ENCODE data around the gene LRG1.

LRG1 gene

DNA sequence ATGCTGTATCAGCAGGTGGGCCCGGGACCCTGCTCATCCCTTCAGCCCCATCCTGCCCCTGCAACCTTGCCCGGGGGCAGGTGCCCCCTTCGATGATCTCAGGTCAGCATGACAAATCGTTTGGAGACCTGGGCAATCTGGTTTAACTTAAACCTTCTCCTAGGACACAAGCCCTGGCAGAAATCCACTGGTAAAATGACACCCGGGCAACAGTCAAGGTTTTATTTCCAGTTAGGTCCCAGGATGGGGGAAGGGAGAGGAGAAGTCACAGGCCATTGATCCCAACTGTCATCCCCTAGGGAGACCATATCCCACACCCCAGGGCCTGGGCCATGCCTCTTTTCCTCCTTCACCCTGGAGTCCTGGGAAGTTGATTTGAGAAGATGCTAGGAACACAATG, 3.0 kb downstream of the LRG1 start:
- DNase-seq (ENCODE audit: extremely low read depth, low read depth): no peak
- TF ChIP-seq, protein P1, sequence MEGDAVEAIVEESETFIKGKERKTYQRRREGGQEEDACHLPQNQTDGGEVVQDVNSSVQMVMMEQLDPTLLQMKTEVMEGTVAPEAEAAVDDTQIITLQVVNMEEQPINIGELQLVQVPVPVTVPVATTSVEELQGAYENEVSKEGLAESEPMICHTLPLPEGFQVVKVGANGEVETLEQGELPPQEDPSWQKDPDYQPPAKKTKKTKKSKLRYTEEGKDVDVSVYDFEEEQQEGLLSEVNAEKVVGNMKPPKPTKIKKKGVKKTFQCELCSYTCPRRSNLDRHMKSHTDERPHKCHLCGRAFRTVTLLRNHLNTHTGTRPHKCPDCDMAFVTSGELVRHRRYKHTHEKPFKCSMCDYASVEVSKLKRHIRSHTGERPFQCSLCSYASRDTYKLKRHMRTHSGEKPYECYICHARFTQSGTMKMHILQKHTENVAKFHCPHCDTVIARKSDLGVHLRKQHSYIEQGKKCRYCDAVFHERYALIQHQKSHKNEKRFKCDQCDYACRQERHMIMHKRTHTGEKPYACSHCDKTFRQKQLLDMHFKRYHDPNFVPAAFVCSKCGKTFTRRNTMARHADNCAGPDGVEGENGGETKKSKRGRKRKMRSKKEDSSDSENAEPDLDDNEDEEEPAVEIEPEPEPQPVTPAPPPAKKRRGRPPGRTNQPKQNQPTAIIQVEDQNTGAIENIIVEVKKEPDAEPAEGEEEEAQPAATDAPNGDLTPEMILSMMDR (IDR thresholded peaks at IDR 0.05; ENCODE audit: low read depth, low read length): no peak

DNA sequence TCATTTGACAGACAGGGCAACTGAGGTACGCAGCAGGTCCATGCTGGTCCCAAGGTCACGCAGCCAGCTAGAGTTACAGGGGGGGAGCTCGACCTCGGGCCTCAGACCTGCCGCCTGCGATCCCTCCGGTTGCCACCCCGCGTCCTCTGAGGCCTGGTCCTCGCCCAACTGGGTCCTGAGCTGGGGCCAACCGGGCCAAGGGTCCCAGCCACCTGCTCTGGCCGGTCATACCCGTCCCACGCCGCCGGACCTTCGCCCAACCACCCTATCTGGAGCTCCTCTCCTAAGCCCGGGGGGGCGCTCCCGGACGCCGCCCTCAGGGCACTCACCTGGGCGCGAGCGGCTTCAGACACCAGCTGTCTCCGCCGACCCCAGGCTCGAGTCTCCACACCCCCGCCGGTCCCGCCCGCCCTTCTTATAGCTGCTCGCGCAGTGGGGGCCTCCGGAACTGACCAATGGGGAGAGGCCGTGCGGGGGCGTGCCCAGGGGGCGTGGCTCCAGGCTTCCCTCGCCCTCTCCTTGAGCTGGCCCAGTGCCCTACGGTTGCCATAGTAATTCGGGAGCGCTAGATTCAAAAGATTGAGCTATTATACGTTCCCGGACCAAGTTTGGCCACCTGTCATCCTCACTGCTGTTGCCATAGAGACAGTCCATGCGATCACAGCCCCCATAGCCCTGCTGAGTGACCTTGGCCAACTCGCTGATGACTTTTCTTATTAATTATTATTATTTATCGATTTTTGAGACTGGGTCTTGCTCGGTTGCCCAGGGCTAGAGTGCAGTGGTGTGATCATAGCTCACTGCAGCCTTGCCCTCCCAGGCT, 4.8 kb downstream of the LRG1 start, which contains the start of gene PLIN5:
Gene PLIN5, minus strand, starts transcription at position 389 of the 823 bp plus-strand sequence. CDS start 1,150 bp downstream, outside the sequence.
- TF ChIP-seq, protein P1 (IDR thresholded peaks at IDR 0.05; ENCODE audit: low read depth, low read length): no peak
- DNase-seq (ENCODE audit: extremely low read depth, low read depth): no peak

DNA sequence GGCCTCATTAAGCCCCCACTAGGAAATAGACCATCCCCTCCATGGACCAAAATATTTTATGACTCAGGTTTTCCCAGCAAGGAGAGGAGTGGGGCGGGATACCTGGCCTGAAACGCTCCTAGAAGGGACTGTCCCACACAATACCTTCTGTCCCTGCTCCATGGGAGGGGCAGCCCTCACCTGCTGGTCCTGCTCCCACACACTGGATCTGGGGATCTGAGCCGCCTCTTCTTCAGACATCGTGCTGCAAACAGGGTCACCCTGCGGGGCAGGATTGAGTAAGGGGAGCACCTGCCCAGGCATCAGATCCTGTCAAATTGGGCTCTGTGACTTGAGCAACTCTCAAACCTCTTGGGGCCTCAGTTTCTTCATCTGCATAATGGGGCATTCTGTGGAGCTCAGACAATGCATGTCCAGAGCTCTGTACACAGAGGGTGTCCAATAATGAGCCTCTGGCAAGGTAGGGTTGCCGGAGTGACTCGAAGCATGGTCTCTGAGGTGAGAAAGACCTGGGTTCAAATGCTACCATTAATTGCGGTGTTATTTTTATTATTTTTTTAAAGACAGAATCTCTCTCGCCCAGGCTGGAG, 5.9 kb downstream of the LRG1 start:
- DNase-seq (ENCODE audit: extremely low read depth, low read depth): no peak
- TF ChIP-seq, protein P1 (IDR thresholded peaks at IDR 0.05; ENCODE audit: low read depth, low read length): no peak

DNA sequence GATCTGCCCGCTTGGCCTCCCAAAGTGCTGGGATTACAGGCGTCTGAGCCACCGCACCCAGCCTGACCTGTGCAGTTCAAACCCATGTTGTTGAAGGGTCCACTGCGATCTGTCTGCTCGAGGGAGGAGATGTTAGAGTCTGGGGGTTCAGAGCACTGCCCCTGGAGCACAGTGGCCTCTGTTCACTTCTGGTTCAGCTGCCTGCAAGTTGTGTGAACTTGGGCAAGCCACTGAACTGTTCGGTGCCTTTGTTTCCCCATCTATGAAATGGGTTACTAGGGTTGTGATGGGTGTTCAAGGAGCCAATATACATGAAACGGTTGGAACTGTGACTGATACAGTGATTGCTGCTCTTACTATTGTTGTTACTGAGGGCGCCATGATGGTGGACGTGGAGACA, 6.5 kb downstream of the LRG1 start:
- DNase-seq (ENCODE audit: extremely low read depth, low read depth): no peak
- TF ChIP-seq, protein P1 (IDR thresholded peaks at IDR 0.05; ENCODE audit: low read depth, low read length): no peak

DNA sequence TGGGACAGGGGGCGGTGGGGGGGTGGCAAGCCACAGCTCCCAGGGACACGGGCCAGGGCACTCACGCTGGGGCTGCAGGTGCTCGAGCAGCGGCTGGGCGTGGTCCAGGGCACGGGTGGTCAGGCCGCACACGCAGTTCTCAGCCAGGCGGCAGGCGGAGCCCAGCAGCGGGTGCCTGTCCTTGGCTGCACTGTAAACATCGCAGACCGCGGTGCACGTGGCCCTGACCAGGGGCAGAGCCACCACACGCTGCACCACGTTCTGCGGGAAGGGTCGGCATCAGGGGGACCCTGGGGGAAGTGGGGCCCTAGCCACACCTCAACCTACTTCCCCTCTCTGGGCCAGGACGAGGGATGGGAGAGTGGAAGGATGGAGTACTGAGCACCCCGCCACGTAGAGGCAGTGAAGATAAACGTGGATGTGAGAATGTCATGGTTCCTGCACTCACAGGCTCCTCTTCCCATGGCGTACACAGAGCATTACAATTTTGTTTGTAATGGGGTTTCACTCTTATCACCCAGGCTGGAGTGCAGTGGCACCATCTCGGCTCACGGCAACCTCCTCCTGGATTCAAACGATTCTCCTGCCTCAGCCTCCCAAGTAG, 8.2 kb downstream of the LRG1 start:
- DNase-seq (ENCODE audit: extremely low read depth, low read depth): no peak
- TF ChIP-seq, protein P1 (IDR thresholded peaks at IDR 0.05; ENCODE audit: low read depth, low read length): no peak

DNA sequence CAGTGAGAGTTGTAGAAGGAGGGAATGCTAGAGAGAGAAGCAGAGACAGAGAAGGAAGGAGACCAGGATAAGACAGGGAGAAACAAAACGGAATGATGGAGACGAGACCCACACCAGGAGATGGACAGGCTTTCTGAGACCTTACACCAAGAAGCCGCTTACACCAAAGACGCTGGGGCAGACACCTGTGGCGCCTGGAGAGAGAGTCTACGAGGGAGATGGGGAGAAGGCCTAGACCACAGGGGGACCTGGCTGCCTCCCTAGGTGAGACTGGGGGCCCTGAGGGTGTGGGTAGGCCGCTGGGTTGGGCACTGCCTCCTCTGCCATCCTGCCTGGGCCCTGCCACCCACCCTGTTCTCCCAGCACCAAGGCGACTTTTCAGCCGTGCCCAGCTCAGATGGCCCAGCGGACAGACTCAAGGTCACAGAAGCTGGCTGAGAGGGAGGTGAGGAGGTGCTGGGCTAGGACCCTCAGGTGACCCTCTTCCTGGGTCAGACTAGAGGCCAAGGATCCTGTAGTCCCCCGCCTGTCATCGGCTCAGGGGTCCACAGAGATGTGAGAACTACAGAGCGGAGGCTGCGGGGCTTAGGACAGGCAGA, 9.8 kb downstream of the LRG1 start:
- DNase-seq (ENCODE audit: extremely low read depth, low read depth): no peak
- TF ChIP-seq, protein P1 (IDR thresholded peaks at IDR 0.05; ENCODE audit: low read depth, low read length): no peak

All from AG09319 (cell line).